Cardiac fibroblast (primary cell): ENCODE data around the gene USH1C.

Experiments
- DNase-seq, 2 donors: peaks; one replicate each; pipeline versions ENCODE4 v3.0.0 to v3.0.0-alpha.2; 2010; ENCODE audit warnings: low read depth in 2 of 2
- H3K4me3 ChIP-seq, 2 donors: replicated peaks in 1 of 2; 1 replicate in 1 of 2; 2 replicates in 1 of 2; pipeline ENCODE4 v1.5.1; 2011; ENCODE audit warnings: low read depth in 2 of 2, low read length in 2 of 2, mild to moderate bottlenecking in 2 of 2, moderate library complexity in 1 of 2
- CTCF ChIP-seq: IDR thresholded peaks from one replicate; pipeline ENCODE4 v1.5.1; 2011; ENCODE audit warnings: low read depth, mild to moderate bottlenecking, low read length, inconsistent platforms

Gene USH1C

GRCh38 chr11:17516551-17517150 is 27.6 kb downstream of the USH1C start:
- no peak for DNase-seq
- H3K4me3 ChIP-seq, result no peak overlapping the region
- no peak for TF ChIP-seq CTCF

GRCh38 chr11:17515443-17516176 is 28.6 kb downstream of the USH1C start:
- no peak for TF ChIP-seq CTCF
- DNase-seq, result no peak
- H3K4me3 ChIP-seq, result no peak overlapping the region

GRCh38 chr11:17514476-17514875 is 29.7 kb downstream of the USH1C start:
- TF ChIP-seq CTCF, result no peak
- no peak for DNase-seq
- H3K4me3 ChIP-seq, result no peak overlapping the region

- no peak for TF ChIP-seq CTCF
- H3K4me3 ChIP-seq, result no peak overlapping the region
- peak in 1 of 2 donors; percentile 39 for DNase-seq
Observed at GRCh38 chr11:17513853-17514252, 30.4 kb downstream of the USH1C start.

GRCh38 chr11:17512101-17512500 is 32.1 kb downstream of the USH1C start:
- no peak for DNase-seq
- TF ChIP-seq CTCF, result no peak
- no peak overlapping the region for H3K4me3 ChIP-seq

GRCh38 chr11:17511571-17511970 is 32.6 kb downstream of the USH1C start:
- no peak overlapping the region for H3K4me3 ChIP-seq
- no peak for DNase-seq
- TF ChIP-seq CTCF, result no peak
